Measurements from ENCODE around the gene THUMPD3. TPM values are rescaled to one million over a fixed set of nuclear protein-coding genes. Genes with fewer than 3 reads are reported as not detected.

The THUMPD3 gene
- 36.2 and 39.1 TPM in 2 replicates for total RNA-seq

GRCh38 chr3:9362731-9363530, at the start of gene THUMPD3:
Gene THUMPD3 (plus strand): TSS chr3:9363054. CDS start chr3:9365069, 2,015 bp downstream.

GRCh38 chr3:9397332-9397905, 34.6 kb downstream of the THUMPD3 start, which contains the start of gene SETD5:
Gene SETD5 (plus strand): TSS chr3:9397615. CDS start chr3:9428939, 31,324 bp downstream.

Other genes with a start within 250 kb of the THUMPD3 start
- gene SRGAP3, start 113.4 kb upstream of the THUMPD3 start, total RNA-seq = 0.43 and 5.7 TPM in 2 replicates
- gene SETD5, start 34.6 kb downstream of the THUMPD3 start, total RNA-seq = 35.7 and 48.4 TPM in 2 replicates
- gene LHFPL4, start 190.8 kb downstream of the THUMPD3 start, total RNA-seq = under 0.01 TPM in 1 of 2 replicates, not detected in the other